GM19239 (cell line): ENCODE measurements around the gene PAPPA2.

Experiments used
- DNase-seq: peaks from one replicate; pipeline ENCODE4 v3.0.0; 2011; ENCODE audit warnings: low spot score; ENCODE audit not compliant: insufficient read length
- FAIRE-seq: peaks from 2 replicates; lab custom pipeline; 2011; peaks lifted over from hg19 to GRCh38; lab: Jason Lieb, UNC

The PAPPA2 gene

DNA sequence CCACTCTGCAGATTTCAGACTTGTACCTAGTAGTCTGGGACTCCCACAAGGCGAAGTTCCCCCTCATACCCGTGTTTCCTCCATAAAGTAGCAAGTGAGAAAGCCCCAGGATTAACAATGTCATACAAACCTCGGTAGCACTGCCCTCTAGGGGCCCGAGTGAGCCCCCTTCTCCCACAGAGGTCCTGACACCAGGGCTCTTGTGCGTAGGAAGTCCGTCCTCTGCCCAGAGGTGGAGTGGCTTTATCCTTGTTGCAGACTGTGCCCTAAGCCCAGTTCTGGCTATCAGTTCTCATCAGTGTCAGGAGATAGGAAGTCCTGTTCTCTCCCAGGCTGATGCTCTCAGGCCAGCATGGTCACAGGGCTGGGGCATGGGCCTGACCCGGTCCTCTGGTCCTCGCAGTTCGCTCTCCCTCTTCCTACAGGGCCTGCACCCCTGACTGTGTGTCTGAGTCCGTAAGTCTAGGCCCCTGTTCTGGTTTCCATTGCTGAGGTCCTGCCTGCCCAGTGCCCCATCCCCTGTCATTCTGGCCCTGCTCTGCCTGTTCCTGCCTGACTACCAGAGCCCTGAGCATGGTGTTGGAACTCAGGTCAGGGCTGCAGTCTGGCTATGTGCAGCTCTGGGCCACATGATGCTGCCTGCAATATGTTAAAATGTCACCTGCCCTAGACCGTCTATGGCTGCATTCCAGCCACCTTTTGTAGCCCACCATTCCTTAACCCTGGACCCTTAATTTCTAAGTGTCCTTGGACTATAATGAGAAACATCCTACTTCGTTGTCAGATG, 416.0 kb downstream of the PAPPA2 start:
- FAIRE-seq (no peak), DNase-seq (no peak)

DNA sequence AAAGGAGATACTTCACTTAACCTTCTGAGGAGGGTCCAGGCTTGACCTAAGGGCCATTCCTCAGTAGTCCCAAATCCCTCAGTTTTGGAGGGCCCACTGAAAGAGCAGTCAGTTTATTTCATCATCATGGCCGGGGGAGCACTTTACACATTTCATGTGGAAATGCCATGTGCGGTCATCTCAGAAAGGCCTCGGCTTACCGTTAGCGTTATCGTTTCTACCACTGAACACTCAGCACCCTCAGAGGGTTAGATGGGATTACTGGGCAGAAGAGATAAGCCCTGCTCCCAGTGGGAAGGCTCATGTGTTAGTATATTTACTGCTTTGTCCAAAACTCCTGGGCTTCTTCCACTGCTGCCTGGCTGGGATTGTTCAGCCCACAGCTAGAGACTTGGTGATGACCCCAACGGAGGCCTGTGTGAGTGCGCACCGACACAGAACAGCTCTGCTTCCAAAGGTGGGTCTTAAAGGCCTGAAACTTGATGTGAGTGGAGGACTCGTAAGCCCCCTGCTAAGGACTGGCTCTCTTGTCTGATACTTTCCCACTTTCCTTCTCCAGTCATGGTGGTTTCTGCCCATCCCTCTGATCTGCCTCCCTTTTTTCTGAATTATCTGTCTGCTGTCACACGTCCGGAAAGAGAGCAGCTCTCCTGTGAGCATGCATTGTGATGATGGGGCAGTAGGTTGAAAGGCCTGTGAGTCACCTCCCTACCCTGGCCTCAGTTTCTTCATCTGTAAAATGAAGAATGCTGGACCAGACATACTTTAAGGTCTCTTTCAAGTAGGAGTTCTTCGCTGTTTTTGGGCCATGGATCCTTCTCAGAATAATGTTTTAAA, 417.0 kb downstream of the PAPPA2 start:
- no peak for FAIRE-seq

DNA sequence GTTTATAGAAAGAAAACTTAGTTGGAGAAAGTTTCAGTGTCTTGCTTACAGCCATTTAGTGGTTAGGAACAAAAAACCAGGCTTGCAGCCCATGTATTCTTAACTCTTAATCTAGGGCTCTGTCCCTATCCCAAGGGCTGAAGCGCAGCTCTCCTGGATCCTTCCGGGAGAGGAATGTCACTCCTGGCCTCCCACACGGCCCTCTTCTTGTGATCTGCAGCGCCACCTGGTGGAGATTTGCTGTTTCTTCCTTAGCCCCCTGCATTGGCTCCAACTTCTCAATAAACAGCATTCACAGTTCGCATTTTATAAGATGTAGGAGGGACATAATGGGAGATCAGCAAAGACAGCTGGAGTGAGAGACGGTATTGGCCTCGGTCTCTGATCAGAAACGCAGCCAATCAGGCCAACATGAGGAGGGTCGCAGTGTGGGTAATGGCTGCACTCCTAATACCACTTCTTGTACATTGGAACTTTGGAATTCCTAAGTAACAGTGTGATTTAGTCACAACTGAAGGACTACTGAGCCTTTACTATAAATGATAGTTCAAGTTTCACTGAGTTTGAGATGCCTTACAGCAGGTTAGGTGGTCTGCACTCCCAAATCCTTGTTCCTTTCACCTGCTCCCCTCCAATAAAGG, 418.1 kb downstream of the PAPPA2 start:
- peak; percentile 54 for FAIRE-seq
- peak; percentile 24 for DNase-seq

More for the DNA sequence above, 417.0 kb downstream of the PAPPA2 start:
- no peak for DNase-seq

DNA sequence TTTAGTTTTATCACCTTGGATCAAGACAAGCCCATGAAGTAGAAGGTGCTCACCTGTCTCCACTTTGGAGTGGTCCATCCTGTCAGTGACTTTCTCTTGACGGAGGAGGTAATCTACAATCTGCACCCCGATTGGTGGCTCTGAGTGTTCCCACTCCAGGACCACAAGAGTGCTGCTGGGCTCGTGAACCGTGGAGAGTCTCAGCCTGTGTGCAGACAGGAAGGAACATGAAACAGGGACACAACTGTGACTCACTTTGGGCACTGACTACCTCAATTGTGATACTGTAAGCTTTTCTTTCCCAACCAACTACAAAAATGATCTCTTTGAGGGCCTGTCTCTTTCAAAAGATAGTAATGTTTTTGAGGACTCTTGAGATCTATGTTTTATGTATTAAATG, 421.3 kb downstream of the PAPPA2 start:
- DNase-seq (no peak), FAIRE-seq (no peak)

DNA sequence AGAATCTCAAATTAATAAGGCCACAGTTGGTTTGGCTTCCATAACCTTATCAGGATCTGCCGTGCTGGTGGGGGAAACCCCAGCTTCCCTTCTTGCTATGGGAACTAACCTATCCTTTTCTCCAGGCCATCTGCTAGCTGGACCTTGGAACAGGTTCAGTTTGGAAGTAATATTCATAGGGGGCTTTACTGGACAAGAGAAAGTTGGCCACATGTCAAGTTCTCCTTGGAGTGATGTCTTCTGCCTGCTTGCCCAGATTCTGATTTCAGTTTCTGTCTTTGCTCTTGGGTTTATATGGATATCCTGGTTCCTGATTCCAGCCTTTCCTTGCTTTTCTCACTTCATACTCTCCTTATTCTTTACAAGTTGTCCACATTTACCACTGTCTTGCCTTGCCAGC, 421.9 kb downstream of the PAPPA2 start:
- DNase-seq, result no peak
- FAIRE-seq, result no peak

- FAIRE-seq (no peak), DNase-seq (no peak)
Measured at GRCh38 chr1:176885341-176885740, 422.4 kb downstream of the PAPPA2 start.

DNA sequence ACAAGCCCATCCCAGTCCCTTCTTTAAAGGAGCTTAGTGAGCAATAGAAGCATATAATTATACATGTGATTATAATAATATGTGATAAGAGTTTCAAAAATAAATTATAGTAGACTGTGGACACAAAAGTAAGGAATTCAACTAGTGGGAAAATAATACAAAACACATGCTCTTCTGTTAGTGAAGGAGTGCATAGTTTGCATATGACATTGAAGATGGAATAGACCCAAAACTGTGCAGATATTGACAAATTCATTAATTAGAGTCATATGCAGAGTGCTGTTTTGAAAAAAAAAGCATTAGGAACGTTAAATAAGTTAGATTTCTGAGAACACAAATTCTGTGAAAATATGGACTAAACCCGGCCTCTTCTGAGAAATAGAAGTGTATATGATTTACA, 422.8 kb downstream of the PAPPA2 start:
- no peak for DNase-seq

DNA sequence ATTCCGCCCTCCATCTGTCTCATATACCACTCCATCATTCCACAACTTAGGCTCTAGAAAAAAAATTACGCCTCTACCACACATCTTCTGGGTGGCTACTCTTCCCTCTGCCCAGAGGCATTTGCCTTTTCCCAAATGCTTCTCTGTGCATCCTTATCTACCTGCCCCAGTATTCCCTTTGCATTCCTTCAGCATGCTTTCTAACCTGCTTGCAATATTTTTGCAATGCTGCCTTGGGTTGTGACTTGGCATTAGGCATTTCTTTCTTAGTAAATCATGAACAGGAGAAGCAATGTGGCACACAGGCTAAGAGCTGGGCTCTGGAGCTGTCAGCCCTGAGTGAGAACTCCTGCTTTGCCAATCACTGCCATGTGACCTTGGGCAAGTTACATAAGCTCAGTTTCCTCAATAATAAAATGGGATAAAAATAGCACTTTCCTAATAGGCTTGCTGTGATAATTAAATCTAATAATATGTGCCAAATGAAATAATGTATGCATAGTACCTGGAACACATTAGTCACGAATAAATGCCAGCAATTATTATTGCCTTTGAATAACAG, 425.6 kb downstream of the PAPPA2 start:
- no peak for FAIRE-seq
- no peak for DNase-seq

More for the DNA sequence above, 422.8 kb downstream of the PAPPA2 start:
- no peak for FAIRE-seq

GRCh38 chr1:176893625-176894352, 430.8 kb downstream of the PAPPA2 start:
- FAIRE-seq, result no peak
- no peak for DNase-seq

GRCh38 chr1:176894450-176894849, 431.5 kb downstream of the PAPPA2 start:
- no peak for FAIRE-seq

More at GRCh38 chr1:176894450-176894849, 431.5 kb downstream of the PAPPA2 start:
- DNase-seq, result no peak
